ENCODE measurements around the gene SRSF2.
"Not testable (repeated sequence)": the region's sequence is repeated elsewhere in the genome, so short reads cannot be mapped to it uniquely, and the experiment has no call there.

The SRSF2 gene

DNA sequence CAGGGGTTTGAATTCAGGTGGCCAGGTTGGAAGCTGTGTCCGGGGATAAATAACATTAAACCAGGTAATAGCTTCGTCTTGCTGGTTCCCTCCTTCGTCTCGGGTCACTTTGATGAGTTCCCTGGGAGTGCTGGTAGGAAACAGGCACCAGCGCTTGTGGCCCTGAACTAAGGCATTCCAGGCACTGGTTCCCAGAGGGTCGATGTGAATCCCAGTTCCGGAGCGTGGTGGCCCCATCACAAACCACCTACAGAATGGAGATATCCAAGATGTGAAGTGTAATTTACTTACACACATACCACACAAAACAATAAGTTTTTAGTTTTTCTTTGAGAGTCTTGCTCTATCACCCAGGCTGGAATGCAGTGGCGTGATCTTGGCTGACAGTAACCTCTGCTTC is 13.3 kb downstream of the SRSF2 start:
- TF ChIP-seq ZFX (IDR thresholded peaks at IDR 0.05; ENCODE audit: borderline replicate concordance), result no peak
- TF ChIP-seq, protein P1, sequence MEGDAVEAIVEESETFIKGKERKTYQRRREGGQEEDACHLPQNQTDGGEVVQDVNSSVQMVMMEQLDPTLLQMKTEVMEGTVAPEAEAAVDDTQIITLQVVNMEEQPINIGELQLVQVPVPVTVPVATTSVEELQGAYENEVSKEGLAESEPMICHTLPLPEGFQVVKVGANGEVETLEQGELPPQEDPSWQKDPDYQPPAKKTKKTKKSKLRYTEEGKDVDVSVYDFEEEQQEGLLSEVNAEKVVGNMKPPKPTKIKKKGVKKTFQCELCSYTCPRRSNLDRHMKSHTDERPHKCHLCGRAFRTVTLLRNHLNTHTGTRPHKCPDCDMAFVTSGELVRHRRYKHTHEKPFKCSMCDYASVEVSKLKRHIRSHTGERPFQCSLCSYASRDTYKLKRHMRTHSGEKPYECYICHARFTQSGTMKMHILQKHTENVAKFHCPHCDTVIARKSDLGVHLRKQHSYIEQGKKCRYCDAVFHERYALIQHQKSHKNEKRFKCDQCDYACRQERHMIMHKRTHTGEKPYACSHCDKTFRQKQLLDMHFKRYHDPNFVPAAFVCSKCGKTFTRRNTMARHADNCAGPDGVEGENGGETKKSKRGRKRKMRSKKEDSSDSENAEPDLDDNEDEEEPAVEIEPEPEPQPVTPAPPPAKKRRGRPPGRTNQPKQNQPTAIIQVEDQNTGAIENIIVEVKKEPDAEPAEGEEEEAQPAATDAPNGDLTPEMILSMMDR (IDR thresholded peaks at IDR 0.05), result no peak
- no peak overlapping the region for H3K27ac ChIP-seq

DNA sequence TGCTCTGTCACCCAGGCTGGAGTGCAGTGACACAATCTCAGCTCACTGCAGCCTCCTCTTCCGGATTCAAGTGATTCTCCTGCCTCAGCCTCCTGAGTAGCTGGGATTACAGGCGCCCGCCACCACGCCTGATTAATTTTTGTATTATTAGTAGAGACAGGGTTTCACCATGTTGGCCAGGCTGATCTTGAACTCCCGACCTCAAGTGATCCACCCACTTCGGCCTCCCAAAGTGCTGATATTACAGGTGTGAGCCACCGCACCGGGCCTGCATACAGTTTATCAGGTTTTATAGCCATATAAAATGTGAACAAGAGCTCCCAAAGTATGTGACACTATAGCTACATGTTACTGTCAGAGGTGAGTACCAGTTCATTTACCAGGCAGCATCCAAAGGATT is 14.2 kb downstream of the SRSF2 start:
- H3K27ac ChIP-seq, result not testable (repeated sequence)

DNA sequence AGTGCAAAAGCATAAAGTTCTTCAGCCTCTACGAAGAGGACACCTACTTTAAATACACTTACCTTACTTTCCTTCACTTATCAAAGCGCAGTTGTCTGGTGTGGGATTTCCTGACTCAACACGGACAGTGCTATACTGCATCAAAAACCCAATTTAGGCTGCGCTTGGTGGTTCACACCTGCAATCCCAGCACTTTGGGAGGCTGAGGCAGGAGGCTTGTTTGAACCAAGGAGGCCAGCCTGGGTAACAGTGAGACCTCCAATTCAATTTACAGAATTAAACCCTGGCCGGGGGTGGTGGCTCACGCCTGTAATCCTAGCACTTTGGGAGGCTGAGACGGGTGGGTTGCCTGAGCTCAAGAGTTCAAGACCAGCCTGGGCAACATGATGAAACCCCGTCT is 14.9 kb downstream of the SRSF2 start:
- TF ChIP-seq ZFX (IDR thresholded peaks at IDR 0.05; ENCODE audit: borderline replicate concordance), result no peak
- TF ChIP-seq, protein P1 (IDR thresholded peaks at IDR 0.05), result no peak
- H3K27ac ChIP-seq, result no peak overlapping the region

DNA sequence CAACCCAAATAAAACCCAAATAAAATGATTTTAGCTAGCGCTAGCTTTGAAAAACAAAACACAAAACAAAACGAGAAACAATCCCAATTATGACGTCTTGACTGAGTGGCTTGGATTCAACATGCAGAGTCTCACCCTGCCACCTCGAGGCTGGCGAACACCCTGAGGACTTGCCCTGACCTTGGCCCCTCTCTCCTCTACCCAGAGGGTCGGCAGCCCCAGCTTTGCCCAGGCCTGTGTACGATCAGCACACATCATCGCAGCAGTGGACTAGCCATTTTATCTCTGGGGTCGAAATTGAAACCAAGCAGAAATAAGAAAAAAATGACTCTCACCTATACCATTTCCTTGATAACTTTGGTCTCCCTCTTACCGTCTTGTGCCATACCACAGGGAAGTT is 15.7 kb downstream of the SRSF2 start:
- no peak for TF ChIP-seq ZFX (IDR thresholded peaks at IDR 0.05; ENCODE audit: borderline replicate concordance)
- TF ChIP-seq, protein P1 (IDR thresholded peaks at IDR 0.05), result no peak

DNA sequence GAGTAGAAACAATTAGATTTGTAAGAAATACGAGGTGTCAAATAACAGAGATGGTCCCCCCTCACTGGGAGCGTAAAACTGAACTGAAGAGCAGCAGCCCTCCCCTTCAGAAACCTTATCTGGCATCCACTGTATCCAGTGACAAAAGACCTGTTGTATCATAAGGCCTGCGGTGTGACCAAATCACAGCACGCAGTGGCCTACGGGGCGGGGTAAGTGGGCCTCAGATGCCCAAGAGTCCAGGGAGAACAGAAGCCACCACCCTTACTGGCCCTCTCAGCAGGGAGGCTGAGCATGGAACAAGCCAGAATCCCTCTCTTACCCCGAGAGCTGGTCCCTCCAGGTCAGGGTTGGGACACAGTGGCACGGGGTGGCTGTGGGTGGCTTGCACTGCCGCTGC is 16.2 kb downstream of the SRSF2 start:
- TF ChIP-seq ZFX (IDR thresholded peaks at IDR 0.05; ENCODE audit: borderline replicate concordance), result no peak
- TF ChIP-seq, protein P1 (IDR thresholded peaks at IDR 0.05), result no peak
- H3K27ac ChIP-seq, result no peak overlapping the region

More for the DNA sequence above, 15.7 kb downstream of the SRSF2 start:
- H3K27ac ChIP-seq, result no peak overlapping the region

DNA sequence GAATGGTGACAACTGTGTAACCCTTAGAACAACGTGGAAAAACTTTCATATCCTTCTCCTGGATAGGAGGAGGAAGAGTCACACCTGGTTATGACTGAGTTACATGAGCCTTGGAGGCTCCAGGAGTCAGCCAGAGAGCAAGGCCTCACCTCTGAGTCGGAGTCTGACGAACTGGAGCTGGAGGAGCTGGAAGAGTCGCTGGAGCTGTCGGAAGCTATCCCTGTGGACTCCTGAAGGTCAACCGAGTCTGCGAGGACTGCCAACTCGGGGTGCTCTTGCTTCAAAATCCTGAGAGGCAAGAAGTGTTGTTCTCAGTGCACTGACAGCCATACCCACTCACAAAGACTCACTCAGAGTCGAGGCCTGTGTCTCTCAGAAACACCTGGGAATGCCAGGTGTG is 16.9 kb downstream of the SRSF2 start:
- H3K27ac ChIP-seq, result no peak overlapping the region
- TF ChIP-seq ZFX (IDR thresholded peaks at IDR 0.05; ENCODE audit: borderline replicate concordance), result no peak
- TF ChIP-seq, protein P1 (IDR thresholded peaks at IDR 0.05), result no peak

DNA sequence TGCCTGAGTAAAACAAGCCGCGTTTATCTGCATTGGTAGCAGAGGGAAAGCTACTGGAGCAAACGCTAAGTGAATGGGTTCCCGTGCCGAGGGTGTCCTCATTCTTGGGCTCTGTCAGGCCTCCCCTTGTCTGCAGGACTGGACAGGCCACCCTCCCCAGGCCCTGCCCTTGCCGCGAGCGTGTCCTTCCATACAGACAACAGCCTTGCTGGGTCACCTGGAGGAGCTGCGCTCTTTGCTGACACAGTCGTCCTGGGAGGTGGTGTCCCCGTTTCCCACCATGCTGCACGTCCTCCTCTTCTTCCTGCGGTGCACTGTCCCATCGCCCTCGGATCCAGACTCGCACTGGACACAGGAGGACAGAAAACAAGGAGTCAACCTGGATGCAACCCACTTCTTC is 18.6 kb downstream of the SRSF2 start:
- no peak overlapping the region for H3K27ac ChIP-seq
- TF ChIP-seq ZFX (IDR thresholded peaks at IDR 0.05; ENCODE audit: borderline replicate concordance), result no peak
- TF ChIP-seq, protein P1 (IDR thresholded peaks at IDR 0.05), result no peak

DNA sequence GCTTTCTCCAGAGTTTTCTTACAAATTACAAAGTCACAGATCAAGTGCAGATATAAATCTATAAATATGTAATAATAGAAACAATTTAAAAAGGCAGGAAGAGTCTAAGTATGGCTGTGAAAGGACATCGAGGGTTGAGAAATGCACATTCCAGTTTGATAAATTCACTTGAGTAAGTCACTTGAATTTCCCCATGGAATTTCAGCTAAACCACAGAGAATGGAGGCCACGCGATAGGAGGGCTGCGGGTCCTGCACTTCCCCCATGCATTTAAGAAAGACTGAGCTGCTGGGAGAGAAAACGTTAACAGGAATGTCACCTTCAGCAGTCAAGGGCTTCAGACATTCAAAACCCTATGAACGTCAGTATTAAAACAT is 20.3 kb downstream of the SRSF2 start:
- TF ChIP-seq, protein P1 (IDR thresholded peaks at IDR 0.05), result no peak
- no peak for TF ChIP-seq ZFX (IDR thresholded peaks at IDR 0.05; ENCODE audit: borderline replicate concordance)
- no peak overlapping the region for H3K27ac ChIP-seq

Measured in 22Rv1 (cell line).